PC-9 (cell line): ENCODE measurements around the gene USP48.

ENCODE experiments used
- CTCF ChIP-seq: fragments of 200-600 bp; sonication (generic); conservative IDR thresholded peaks from 2 replicates; pipeline ENCODE4 v1.6.1; 2017; ENCODE audit warnings: mixed run types, antibody characterized with exemption, mild to moderate bottlenecking, moderate library complexity
- EZH2 ChIP-seq: fragments of 200-600 bp; sonication (generic); IDR thresholded peaks from 2 replicates; pipeline ENCODE4 v1.8.0; 2017; ENCODE audit warnings: antibody characterized with exemption, low read depth

- TF ChIP-seq CTCF, result no peak
- TF ChIP-seq EZH2, result no peak
Observed at GRCh38 chr1:21687081-21687529, 95.8 kb downstream of the USP48 start.
